Measurements from ENCODE around the gene NEUROG2.

Gene NEUROG2

GRCh38 chr4:112516066-112516470 is at the start of gene NEUROG2:
Gene NEUROG2 (minus strand): TSS chr4:112516180. CDS start chr4:112515475, 705 bp downstream.
- H3K4me3 ChIP-seq (ENCODE audit: low read depth, low read length): peak within 1 kb of the TSS; percentile 49
- no peak for TF ChIP-seq CTCF (IDR thresholded peaks at IDR 0.05; ENCODE audit: control insufficient read depth, extremely low read depth, insufficient read depth)
- no peak for DNase-seq (ENCODE audit: low read depth)

DNA sequence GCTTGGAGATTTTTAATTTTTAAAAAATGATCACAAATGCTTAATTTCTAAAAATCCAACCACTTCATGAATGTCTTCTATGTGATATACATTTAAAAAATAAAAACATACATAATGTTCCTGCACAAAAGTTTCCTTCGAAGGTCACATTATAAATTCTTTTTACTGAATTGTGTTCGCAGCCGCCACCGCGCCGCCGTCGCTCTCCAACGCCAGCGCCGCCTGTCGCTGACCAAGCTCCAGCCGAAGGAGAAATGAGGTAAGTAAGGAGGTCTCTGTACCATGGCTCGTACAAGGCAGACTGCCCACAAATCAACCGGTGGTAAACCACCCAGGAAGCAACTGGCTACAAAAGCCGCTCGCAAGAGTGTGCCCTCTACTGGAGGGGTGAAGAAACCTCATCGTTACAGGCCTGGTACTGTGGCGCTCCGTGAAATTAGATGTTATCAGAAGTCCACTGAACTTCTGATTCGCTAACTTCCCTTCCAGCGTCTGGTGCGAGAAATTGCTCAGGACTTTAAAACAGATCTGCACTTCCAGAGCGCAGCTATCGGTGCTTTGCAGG is 48.8 kb upstream of the NEUROG2 start:
- TF ChIP-seq CTCF (IDR thresholded peaks at IDR 0.05; ENCODE audit: control insufficient read depth, extremely low read depth, insufficient read depth): no peak
- H3K4me3 ChIP-seq (ENCODE audit: low read depth, low read length): no peak overlapping the region
- DNase-seq (ENCODE audit: low read depth): no peak

DNA sequence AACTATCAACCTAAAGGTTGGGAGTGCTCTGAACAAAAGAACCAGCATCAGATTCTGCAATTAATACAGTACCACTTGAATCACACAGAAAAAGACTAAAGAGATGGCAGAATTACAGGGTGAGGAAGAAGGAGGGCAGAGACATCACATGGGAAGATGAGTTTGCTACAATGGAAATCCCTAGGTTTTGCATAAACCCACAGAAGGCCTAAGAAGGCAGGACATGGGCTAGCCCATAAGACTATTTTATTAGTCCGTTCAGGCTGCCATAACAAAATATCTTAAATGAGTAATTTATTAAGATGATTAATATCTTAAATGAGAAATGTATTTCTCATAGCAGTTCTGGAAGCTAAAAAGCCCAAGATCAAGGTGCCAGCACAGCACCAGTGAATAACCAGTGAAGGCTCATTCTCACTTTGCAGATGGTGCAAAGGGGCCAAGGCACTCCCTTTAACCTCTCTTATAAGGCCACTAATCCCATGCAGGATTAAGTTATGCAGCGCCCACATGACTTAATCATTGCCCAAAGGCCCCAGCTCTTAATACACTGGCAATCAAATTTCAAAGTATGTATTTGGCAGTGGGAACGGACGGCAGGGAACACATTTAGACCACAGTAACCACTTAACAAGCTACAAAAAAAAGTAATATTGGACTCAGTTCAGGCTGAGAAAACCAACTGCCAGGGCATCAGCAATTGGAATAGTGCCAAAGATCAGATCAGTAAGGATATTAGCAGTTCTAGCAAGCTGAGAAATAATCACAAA is 47.6 kb upstream of the NEUROG2 start:
- H3K4me3 ChIP-seq (ENCODE audit: low read depth, low read length): no peak overlapping the region
- no peak for TF ChIP-seq CTCF (IDR thresholded peaks at IDR 0.05; ENCODE audit: control insufficient read depth, extremely low read depth, insufficient read depth)
- no peak for DNase-seq (ENCODE audit: low read depth)

DNA sequence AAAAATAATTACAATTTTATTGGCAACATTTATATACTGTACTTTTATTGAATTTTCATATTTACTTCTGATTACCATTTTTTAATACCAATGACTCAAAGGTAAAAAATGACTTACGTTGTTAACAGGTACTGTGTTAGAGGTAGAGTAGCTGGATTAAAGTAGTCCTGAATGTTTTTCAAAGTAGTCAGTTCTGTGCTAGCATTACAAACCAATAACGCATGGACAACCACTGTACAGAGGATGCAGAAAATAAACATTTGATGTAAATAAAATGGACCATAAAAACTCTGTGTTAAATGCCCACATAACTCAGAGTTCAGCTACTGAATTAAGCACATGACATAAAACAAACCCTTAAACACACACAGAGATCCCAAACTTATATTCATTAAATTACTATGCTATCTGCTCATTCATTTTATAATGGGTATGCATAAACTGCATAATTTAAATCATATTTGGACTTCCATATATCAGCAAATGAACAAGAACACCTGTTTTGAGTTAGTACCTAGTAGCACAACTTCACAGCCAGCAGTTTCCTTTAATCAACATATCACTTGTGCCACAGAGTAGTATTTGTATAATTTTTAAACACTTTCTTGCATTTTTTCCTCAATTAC is 46.4 kb upstream of the NEUROG2 start:
- H3K4me3 ChIP-seq (ENCODE audit: low read depth, low read length): no peak overlapping the region
- DNase-seq (ENCODE audit: low read depth): peak; percentile 1
- TF ChIP-seq CTCF (IDR thresholded peaks at IDR 0.05; ENCODE audit: control insufficient read depth, extremely low read depth, insufficient read depth): no peak

- TF ChIP-seq CTCF (IDR thresholded peaks at IDR 0.05; ENCODE audit: control insufficient read depth, extremely low read depth, insufficient read depth): no peak
- DNase-seq (ENCODE audit: low read depth): no peak
- H3K4me3 ChIP-seq (ENCODE audit: low read depth, low read length): no peak overlapping the region
Measured at GRCh38 chr4:112560084-112560483, 44.1 kb upstream of the NEUROG2 start.

DNA sequence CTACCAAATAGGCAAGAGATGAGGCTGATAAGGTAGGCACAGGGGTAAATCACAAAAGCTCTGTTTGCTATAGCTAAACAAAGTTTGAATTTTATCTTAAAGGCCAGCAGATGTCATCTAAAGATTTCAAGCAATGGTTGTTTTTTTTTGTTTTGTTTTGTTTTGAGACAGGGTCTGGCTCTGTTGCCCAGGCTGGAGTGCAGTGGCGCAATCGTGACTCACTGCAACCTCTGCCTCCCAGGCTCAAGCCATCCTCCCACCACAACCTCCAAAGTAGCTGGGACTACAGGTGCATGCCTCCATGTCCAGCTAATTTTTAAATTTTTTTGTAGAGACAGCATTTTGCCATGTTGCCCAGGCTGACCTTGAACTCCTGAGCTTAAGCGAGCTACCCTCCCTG is 43.1 kb upstream of the NEUROG2 start:
- H3K4me3 ChIP-seq (ENCODE audit: low read depth, low read length): no peak overlapping the region
- no peak for TF ChIP-seq CTCF (IDR thresholded peaks at IDR 0.05; ENCODE audit: control insufficient read depth, extremely low read depth, insufficient read depth)
- no peak for DNase-seq (ENCODE audit: low read depth)
